Type B pancreatic cell (in vitro differentiated cells): ENCODE data around the gene MAFB. TPM values are rescaled to one million over a fixed set of nuclear protein-coding genes. Genes with fewer than 3 reads are reported as not detected.

Experiments
- DNase-seq: peaks from one replicate; pipeline ENCODE4 v3.0.0; 2021; ENCODE audit warnings: mixed read lengths; ENCODE audit not compliant: unreplicated experiment; ENCODE audit errors: extremely low spot score
- H3K27ac Mint-ChIP-seq: 2 replicates; pipeline ENCODE4 v1.8.0; 2021; ENCODE audit warnings: mild to moderate bottlenecking, mixed read lengths
- H3K27me3 Mint-ChIP-seq: 2 replicates; pipeline ENCODE4 v1.8.0; 2021; ENCODE audit warnings: mixed read lengths
- H3K36me3 Mint-ChIP-seq: 2 replicates; pipeline ENCODE4 v1.8.0; 2021; ENCODE audit warnings: mixed read lengths
- H3K4me1 Mint-ChIP-seq: one replicate; pipeline ENCODE4 v1.8.0; 2021; ENCODE audit warnings: mixed read lengths; ENCODE audit not compliant: unreplicated experiment
- H3K4me3 Mint-ChIP-seq: 2 replicates; pipeline ENCODE4 v1.8.0; 2021; ENCODE audit warnings: mild to moderate bottlenecking, mixed read lengths
- H3K9me3 Mint-ChIP-seq: 2 replicates; pipeline ENCODE4 v1.8.0; 2021; ENCODE audit warnings: mixed read lengths
- total RNA-seq: library from RNA; stranded (reverse); gene quantifications from 2 replicates; pipeline ENCODE4 v1.2.1, GENCODE V29; 2021; ENCODE audit warnings: low replicate concordance
- TF ChIP-seq, protein P1 (sequence below): fragments of 200-600 bp; sonication (generic); conservative IDR thresholded peaks from 2 replicates; pipeline ENCODE4 v1.5.0; 2021; ENCODE audit warnings: antibody characterized with exemption, mild to moderate bottlenecking

MAFB gene
- total RNA-seq, 1 donor from 2014 or later: 114 TPM

DNA sequence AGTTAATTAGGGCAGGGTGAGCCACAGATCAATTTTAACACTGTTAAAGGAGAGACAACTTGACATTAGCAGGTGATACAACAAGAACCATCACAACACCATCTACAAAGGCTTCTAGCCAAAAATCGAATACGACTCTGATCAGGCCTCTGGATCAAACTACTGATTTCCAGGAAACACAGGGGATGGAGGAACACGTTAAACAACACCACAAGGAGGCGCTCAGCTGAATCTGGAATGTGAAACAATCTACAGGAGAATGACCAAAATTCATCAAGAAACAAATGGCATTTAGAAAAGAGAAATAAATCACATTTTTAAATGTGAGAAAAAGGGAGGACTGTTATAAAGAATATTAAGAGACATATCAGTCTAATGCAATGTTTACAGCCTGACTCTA is 13.5 kb upstream of the MAFB start:
- Mint-ChIP-seq H3K27ac (no peak overlapping the region), H3K36me3 (no peaks in the 10 kb centered on the region), H3K4me1 (peaks cover 21% of the 10 kb centered on the region), H3K27me3 (peaks cover 59% of the 10 kb centered on the region), H3K9me3 (no peaks in the 10 kb centered on the region), H3K4me3 (no peak overlapping the region)
- TF ChIP-seq, protein P1, sequence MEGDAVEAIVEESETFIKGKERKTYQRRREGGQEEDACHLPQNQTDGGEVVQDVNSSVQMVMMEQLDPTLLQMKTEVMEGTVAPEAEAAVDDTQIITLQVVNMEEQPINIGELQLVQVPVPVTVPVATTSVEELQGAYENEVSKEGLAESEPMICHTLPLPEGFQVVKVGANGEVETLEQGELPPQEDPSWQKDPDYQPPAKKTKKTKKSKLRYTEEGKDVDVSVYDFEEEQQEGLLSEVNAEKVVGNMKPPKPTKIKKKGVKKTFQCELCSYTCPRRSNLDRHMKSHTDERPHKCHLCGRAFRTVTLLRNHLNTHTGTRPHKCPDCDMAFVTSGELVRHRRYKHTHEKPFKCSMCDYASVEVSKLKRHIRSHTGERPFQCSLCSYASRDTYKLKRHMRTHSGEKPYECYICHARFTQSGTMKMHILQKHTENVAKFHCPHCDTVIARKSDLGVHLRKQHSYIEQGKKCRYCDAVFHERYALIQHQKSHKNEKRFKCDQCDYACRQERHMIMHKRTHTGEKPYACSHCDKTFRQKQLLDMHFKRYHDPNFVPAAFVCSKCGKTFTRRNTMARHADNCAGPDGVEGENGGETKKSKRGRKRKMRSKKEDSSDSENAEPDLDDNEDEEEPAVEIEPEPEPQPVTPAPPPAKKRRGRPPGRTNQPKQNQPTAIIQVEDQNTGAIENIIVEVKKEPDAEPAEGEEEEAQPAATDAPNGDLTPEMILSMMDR: peak; percentile 44
- no peak for DNase-seq

DNA sequence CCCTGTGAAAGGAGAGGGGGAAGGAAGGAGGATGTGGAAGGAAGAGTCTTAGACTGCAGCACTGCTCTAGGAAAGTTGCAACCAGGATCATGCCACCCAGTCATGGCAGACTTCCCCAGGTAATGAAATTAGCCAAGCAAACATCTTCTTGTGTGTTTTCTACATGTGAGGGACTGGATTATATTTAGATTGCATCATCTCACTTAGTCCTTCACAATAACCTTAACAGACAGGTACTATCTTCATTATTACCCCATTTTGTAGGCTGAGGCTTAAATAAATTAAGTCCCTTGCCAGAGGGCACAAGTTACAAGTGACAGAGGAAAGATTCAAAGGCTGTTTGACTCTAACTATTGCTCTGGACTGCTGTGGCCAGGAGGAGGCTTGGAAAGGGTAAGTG is 9.7 kb upstream of the MAFB start:
- H3K27me3 Mint-ChIP-seq: peaks cover 82% of the 10 kb centered on the region
- DNase-seq: no peak
- TF ChIP-seq, protein P1: no peak
- H3K9me3 Mint-ChIP-seq: no peaks in the 10 kb centered on the region
- no peaks in the 10 kb centered on the region for H3K36me3 Mint-ChIP-seq
- H3K27ac Mint-ChIP-seq: no peak overlapping the region
- peaks cover 10% of the 10 kb centered on the region for H3K4me1 Mint-ChIP-seq
- H3K4me3 Mint-ChIP-seq: no peak overlapping the region

DNA sequence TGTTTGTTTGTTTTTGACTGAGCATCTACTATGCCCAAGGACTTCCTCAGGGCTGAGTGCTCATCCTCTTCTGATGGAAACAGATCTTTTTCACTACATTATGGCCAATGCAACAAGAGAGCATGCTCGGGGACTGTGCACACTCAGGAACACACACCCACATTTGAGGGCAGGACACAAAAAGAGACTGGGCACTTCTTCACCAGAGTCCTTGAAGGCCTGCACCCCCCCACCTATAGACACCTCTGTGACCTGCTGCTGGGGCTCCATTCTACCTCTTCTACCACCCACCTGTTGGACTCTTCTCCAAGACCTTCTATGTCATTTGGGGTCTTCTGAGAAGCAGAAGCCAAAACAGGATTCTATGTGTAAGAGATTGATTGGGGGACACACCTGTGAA is 9.2 kb upstream of the MAFB start:
- no peak for DNase-seq
- H3K36me3 Mint-ChIP-seq: peaks cover 1% of the 10 kb centered on the region
- H3K27ac Mint-ChIP-seq: no peak overlapping the region
- H3K4me3 Mint-ChIP-seq: no peak overlapping the region
- H3K27me3 Mint-ChIP-seq: peaks cover 83% of the 10 kb centered on the region
- peaks cover 10% of the 10 kb centered on the region for H3K4me1 Mint-ChIP-seq
- H3K9me3 Mint-ChIP-seq: no peaks in the 10 kb centered on the region
- TF ChIP-seq, protein P1: no peak

DNA sequence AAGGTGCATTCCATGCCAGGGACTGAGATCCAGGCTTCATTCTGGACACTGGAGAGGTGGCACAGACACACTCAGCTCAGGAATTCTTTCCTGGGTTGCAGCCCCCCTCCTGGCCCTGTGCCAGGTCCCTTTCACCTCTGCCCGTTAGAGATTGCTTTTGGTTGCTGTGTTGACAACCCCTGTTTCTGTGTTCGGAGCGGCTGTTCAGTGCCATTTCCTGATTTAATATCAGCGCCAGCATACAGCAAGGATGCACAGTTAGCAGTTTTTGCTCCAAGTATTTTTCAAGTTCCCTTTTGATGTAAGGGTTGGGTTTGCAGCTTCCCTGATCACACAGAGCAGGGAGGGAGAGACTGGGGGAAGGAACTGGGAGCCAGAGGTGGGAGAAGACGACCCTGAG is 8.5 kb upstream of the MAFB start:
- Mint-ChIP-seq H3K36me3 (peaks cover 4% of the 10 kb centered on the region), H3K27me3 (peaks cover 89% of the 10 kb centered on the region), H3K4me3 (no peak overlapping the region), H3K9me3 (no peaks in the 10 kb centered on the region), H3K27ac (no peak overlapping the region), H3K4me1 (peaks cover 10% of the 10 kb centered on the region)
- no peak for DNase-seq
- TF ChIP-seq, protein P1: no peak

DNA sequence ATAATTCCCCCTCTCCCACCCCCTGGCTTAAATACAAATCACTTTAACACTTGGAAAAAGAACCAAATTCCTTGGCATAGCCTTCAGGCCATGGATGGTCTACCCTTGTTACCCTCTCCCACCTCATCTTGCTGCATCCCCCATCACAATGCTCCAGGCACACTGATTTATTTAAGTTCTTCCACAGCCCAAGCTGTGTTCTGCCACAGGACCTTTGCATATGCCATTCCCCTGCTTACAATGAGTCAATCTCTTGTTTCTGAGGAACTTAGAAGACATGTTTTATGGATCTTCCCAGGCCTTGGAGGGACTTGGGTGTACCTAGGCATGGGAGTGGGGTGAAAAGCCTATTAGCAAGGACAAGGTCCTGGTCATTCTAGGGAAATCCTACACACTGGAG is 6.2 kb upstream of the MAFB start:
- H3K36me3 Mint-ChIP-seq: peaks cover 9% of the 10 kb centered on the region
- no peak overlapping the region for H3K27ac Mint-ChIP-seq
- peaks cover 98% of the 10 kb centered on the region for H3K27me3 Mint-ChIP-seq
- peaks cover 18% of the 10 kb centered on the region for H3K4me1 Mint-ChIP-seq
- DNase-seq: no peak
- H3K9me3 Mint-ChIP-seq: no peaks in the 10 kb centered on the region
- no peak overlapping the region for H3K4me3 Mint-ChIP-seq
- TF ChIP-seq, protein P1: no peak

DNA sequence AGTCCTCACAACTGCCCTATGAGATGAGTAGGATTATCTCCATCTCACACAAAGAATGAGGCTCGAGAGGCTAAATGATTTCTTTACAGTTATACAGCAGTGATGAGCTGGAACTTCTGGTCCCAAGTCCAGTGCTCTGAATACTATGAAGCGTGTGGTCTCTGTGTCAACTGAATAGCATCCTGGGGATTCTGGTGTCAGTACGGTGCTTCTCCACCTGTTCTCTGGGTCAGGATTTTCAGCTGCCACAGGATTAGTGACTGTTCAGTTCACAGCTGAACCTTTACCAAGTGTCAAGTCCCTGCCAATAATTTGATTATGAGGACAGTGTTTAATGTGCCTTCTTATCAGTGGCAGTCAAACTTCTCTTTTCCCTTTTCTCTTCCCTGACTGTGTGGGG is 5.2 kb upstream of the MAFB start:
- no peak for DNase-seq
- H3K4me3 Mint-ChIP-seq: no peak overlapping the region
- H3K27me3 Mint-ChIP-seq: peaks cover 94% of the 10 kb centered on the region
- H3K36me3 Mint-ChIP-seq: peaks cover 9% of the 10 kb centered on the region
- peaks cover 18% of the 10 kb centered on the region for H3K4me1 Mint-ChIP-seq
- TF ChIP-seq, protein P1: no peak
- no peak overlapping the region for H3K27ac Mint-ChIP-seq
- H3K9me3 Mint-ChIP-seq: no peaks in the 10 kb centered on the region
